K562 (cell line): ENCODE measurements around the gene MED20. TPM values are rescaled to one million over a fixed set of nuclear protein-coding genes. Genes with fewer than 3 reads are reported as not detected.

ENCODE experiments used
- CREB3 ChIP-seq: fragments of 450-650 bp; conservative IDR thresholded peaks from 2 replicates; pipeline ENCODE4 v1.6.1; 2016; ENCODE audit warnings: missing genetic modification characterization, low read depth, mild to moderate bottlenecking, missing compliant biosample characterization, moderate library complexity
- DPF2 ChIP-seq: fragments of 450-650 bp; IDR thresholded peaks from 2 replicates; pipeline ENCODE4 v1.6.1; 2016
- ELK1 ChIP-seq: sonication (generic); formaldehyde crosslinking; IDR thresholded peaks from 2 replicates; pipeline ENCODE4 v1.8.1; 2022; ENCODE audit warnings: missing genetic modification reagents
- FOXK2 ChIP-seq, 2 experiments: fragments of 450-650 bp; IDR thresholded peaks in 1 of 2; conservative IDR thresholded peaks in 1 of 2; 2 replicates each; pipeline ENCODE4 v1.6.1; 2016; ENCODE audit warnings: low read depth in 2 of 2, mild to moderate bottlenecking in 1 of 2
- FOXP4 ChIP-seq: sonication (generic); formaldehyde crosslinking; IDR thresholded peaks from 2 replicates; pipeline ENCODE4 v1.8.0; 2022; ENCODE audit warnings: mild to moderate bottlenecking, missing genetic modification reagents, borderline replicate concordance
- GATA2 ChIP-seq: sonication (generic); formaldehyde crosslinking; IDR thresholded peaks from 2 replicates; pipeline ENCODE4 v1.4.0; 2020; ENCODE audit warnings: mild to moderate bottlenecking, missing genetic modification reagents
- HMGXB4 ChIP-seq: sonication (generic); formaldehyde crosslinking; IDR thresholded peaks from 2 replicates; pipeline ENCODE4 v1.8.1; 2023; ENCODE audit warnings: mild to moderate bottlenecking, missing genetic modification reagents
- JUND ChIP-seq, 2 experiments: IDR thresholded peaks; 2 replicates in 1 of 2; 3 replicates in 1 of 2; pipeline ENCODE4 v1.6.1; 2011; ENCODE audit warnings: borderline replicate concordance in 2 of 2, low read depth in 2 of 2, low read length in 2 of 2, improper control_type of control experiment in 1 of 2, missing biosample characterization in 1 of 2, missing genetic modification characterization in 1 of 2, missing genetic modification reagents in 1 of 2
- KHSRP ChIP-seq: fragments of 450-650 bp; IDR thresholded peaks from 2 replicates; pipeline ENCODE4 v1.6.1; 2017
- MCM2 ChIP-seq: fragments of 450-650 bp; IDR thresholded peaks from 2 replicates; pipeline ENCODE4 v1.6.1; 2017; ENCODE audit warnings: low read depth, mild to moderate bottlenecking
- PHF8 ChIP-seq: fragments of 200-600 bp; sonication (generic); IDR thresholded peaks from 2 replicates; pipeline ENCODE4 v1.6.1; 2012; ENCODE audit warnings: mixed run types, mild to moderate bottlenecking, inconsistent platforms, low read length, moderate library complexity, borderline replicate concordance
- SAFB ChIP-seq: fragments of 200-400 bp; formaldehyde crosslinking; IDR thresholded peaks from 2 replicates; pipeline ENCODE4 v1.6.1; 2017; ENCODE audit warnings: low read depth, low read length, borderline replicate concordance
- SAFB2 ChIP-seq: fragments of 200-400 bp; formaldehyde crosslinking; IDR thresholded peaks from 2 replicates; pipeline ENCODE4 v1.6.1; 2018; ENCODE audit warnings: borderline replicate concordance, low read length, low read depth, moderate library complexity; ENCODE audit not compliant: severe bottlenecking
- TBL1XR1 ChIP-seq, 2 experiments: IDR thresholded peaks; 2 replicates each; pipeline ENCODE4 v1.6.1; 2012; ENCODE audit warnings: improper control_type of control experiment in 2 of 2, low read length in 2 of 2, mild to moderate bottlenecking in 1 of 2
- TOE1 ChIP-seq, 2 experiments: fragments of 450-650 bp in 1 of 2; sonication (generic) in 1 of 2; formaldehyde crosslinking in 1 of 2; IDR thresholded peaks; 2 replicates each; pipeline versions ENCODE4 v1.7.1 to v1.8.0; 2016 to 2022; ENCODE audit warnings: borderline replicate concordance in 2 of 2, mild to moderate bottlenecking in 2 of 2, antibody characterized with exemption in 1 of 2, inconsistent platforms in 1 of 2, low read depth in 1 of 2, missing genetic modification reagents in 1 of 2, moderate library complexity in 1 of 2
- ZFPM2 ChIP-seq: fragments of 250-450 bp; sonication (Bioruptor Pico); IDR thresholded peaks from 2 replicates; pipeline ENCODE4 v1.5.1; 2022; ENCODE audit warnings: mild to moderate bottlenecking
- ZFX ChIP-seq: sonication (generic); formaldehyde crosslinking; IDR thresholded peaks from 2 replicates; pipeline ENCODE4 v1.8.0; 2022; ENCODE audit warnings: mild to moderate bottlenecking, missing genetic modification reagents, moderate library complexity
- ZNF77 ChIP-seq: fragments of 250-450 bp; sonication (Bioruptor Pico); IDR thresholded peaks from 2 replicates; pipeline ENCODE4 v1.5.0; 2020
- polyA plus RNA-seq, 8 experiments: library from polyadenylated mRNA; depleted of rRNA in 4 of 8; stranded (reverse) in 5 of 8; unstranded in 3 of 8; fragments of >200 nt; fragmentation: Nextera tagmentation in 2 of 8; fragmentation: Illumina TruSeq in 1 of 8; extraction: Ambion mirVana in 2 of 8; extraction: Trizol in 1 of 8; gene quantifications; 2 replicates each; pipeline versions ENCODE4 v1.2.1 to v1.2.3, GENCODE V29; 2011 to 2014; ENCODE audit warnings: inconsistent platforms in 1 of 8, missing spikeins in 1 of 8
- total RNA-seq, 7 experiments: library from RNA; depleted of rRNA in 6 of 7; stranded (reverse); fragments of >200 nt in 6 of 7; fragmentation: Illumina TruSeq in 2 of 7; extraction: Trizol in 2 of 7; gene quantifications; 2 replicates each; pipeline versions ENCODE4 v1.2.1 to v1.2.3, GENCODE V29; 2011 to 2021; ENCODE audit warnings: low replicate concordance in 1 of 7

Gene MED20
- total and polyA plus RNA-seq, 9 of the 15 experiments (the other 6 are each of a cell fraction or from before 2014, with no cell fraction given), result 27.3 to 80.9 (median 46.0) TPM

GRCh38 chr6:41942067-41942851 is 21.3 kb upstream of the MED20 start (continued):
- 0 out of 2 replicates have a peak, but pooled peaks have one; percentile 25 for TF ChIP-seq TOE1 (IDR thresholded peaks at IDR 0.05; ENCODE audit: borderline replicate concordance)
- TF ChIP-seq TOE1 (CRISPR knock-in tag; IDR thresholded peaks at IDR 0.05; ENCODE audit: borderline replicate concordance, low read depth), result no peak
- TF ChIP-seq HMGXB4 (CRISPR knock-in tag), result no peak
- no peak for TF ChIP-seq ZNF77 (CRISPR knock-in tag)
- TF ChIP-seq ZFX (CRISPR knock-in tag), result no peak; the same call in 1 of the 2 replicates
- no peak for TF ChIP-seq TBL1XR1 (IDR thresholded peaks at IDR 0.05; ENCODE audit: low read length in 2 of 2)
- TF ChIP-seq FOXK2 (conservative IDR thresholded peaks at IDR 0.05 in 1 of 2, IDR thresholded peaks at IDR 0.05 in 1 of 2; ENCODE audit: low read depth in 2 of 2), result no peak
- no peak for TF ChIP-seq SAFB2
- no peak for TF ChIP-seq CREB3 (tag)
- no peak for TF ChIP-seq ZFPM2
- TF ChIP-seq FOXP4 (CRISPR knock-in tag), result no peak
- no peak for TF ChIP-seq PHF8
- no peak for TF ChIP-seq GATA2 (CRISPR knock-in tag)
- no peak for TF ChIP-seq KHSRP
- TF ChIP-seq ELK1 (CRISPR knock-in tag), result no peak
- no peak for TF ChIP-seq MCM2
- no peak for TF ChIP-seq SAFB
- peak; percentile 62 for TF ChIP-seq JUND (IDR thresholded peaks at IDR 0.05; ENCODE audit: borderline replicate concordance, low read depth, low read length)
- TF ChIP-seq JUND (tag; IDR thresholded peaks at IDR 0.05; ENCODE audit: borderline replicate concordance, low read depth, low read length), result peak; percentile 65; the same call in 2 of the 3 replicates
- peak; percentile 65 for TF ChIP-seq DPF2
